Coronary artery (tissue), 2 donors: ENCODE data around the gene XPO5.
A peak's percentile ranks its signal among the peaks of the same experiment; 100 is the strongest.

Source experiments
- DNase-seq: peaks from one replicate; pipeline ENCODE4 v3.0.0-alpha.2; 2017; ENCODE audit warnings: low spot score
- H3K27ac ChIP-seq, 2 donors: fragments of 200-600 bp; sonication (generic); one replicate each; pipeline ENCODE4 v1.5.1; 2016 to 2019
- H3K4me3 ChIP-seq: fragments of 200-600 bp; sonication (generic); 2 replicates; pipeline ENCODE4 v1.5.1; 2016; ENCODE audit warnings: mild to moderate bottlenecking, moderate library complexity
- TF ChIP-seq, protein P1 (sequence below): fragments of 200-600 bp; sonication (generic); IDR thresholded peaks from one replicate; pipeline ENCODE4 v1.5.1; 2019; ENCODE audit warnings: antibody characterized with exemption

XPO5 gene

DNA sequence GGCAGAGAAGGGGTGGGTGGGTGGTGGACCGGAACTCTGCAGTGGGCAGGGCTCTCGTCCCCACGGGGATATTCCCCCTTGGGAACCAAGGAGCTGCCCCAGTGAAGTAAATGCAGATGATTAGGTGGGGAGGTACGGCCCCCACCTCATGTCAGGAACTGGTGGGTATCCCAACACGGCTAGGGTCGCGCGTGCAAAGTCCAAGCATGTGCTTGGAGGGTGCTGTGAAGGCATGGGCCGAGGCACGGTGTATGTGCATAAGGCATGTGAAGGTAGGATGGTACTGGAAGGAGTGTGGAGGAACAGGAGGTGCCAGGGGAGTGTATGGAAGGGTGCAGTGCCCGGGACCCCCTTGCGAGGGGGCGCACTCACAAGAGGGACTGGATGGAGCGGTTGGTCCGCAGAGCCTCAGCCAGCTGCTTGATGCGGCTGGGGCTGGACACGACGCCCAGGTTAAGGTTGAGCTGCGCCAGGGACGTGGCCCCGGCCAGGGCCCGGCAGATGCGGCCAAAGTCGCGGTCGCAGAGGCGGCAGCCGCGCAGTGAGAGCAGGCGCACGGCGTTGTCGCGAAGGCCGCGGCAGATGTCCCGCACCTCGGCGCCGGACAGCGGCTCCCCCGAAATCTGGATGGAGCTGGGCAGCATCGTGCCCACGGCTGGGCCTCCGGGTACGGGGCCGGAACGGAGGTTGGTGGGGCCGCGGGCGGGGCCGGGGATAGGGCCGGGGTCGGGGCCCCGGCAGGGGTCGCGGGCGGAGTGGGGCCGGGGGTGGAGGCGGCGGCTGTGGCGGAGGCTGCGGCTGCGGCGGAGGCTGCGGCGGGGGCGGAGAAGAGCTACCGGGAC is 66.5 kb downstream of the XPO5 start:
- DNase-seq: no peak
- H3K27ac ChIP-seq: peak overlapping the region; percentile 22 to 77
- H3K4me3 ChIP-seq: peak overlapping the region; percentile 97
- TF ChIP-seq, protein P1, sequence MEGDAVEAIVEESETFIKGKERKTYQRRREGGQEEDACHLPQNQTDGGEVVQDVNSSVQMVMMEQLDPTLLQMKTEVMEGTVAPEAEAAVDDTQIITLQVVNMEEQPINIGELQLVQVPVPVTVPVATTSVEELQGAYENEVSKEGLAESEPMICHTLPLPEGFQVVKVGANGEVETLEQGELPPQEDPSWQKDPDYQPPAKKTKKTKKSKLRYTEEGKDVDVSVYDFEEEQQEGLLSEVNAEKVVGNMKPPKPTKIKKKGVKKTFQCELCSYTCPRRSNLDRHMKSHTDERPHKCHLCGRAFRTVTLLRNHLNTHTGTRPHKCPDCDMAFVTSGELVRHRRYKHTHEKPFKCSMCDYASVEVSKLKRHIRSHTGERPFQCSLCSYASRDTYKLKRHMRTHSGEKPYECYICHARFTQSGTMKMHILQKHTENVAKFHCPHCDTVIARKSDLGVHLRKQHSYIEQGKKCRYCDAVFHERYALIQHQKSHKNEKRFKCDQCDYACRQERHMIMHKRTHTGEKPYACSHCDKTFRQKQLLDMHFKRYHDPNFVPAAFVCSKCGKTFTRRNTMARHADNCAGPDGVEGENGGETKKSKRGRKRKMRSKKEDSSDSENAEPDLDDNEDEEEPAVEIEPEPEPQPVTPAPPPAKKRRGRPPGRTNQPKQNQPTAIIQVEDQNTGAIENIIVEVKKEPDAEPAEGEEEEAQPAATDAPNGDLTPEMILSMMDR: no peak

DNA sequence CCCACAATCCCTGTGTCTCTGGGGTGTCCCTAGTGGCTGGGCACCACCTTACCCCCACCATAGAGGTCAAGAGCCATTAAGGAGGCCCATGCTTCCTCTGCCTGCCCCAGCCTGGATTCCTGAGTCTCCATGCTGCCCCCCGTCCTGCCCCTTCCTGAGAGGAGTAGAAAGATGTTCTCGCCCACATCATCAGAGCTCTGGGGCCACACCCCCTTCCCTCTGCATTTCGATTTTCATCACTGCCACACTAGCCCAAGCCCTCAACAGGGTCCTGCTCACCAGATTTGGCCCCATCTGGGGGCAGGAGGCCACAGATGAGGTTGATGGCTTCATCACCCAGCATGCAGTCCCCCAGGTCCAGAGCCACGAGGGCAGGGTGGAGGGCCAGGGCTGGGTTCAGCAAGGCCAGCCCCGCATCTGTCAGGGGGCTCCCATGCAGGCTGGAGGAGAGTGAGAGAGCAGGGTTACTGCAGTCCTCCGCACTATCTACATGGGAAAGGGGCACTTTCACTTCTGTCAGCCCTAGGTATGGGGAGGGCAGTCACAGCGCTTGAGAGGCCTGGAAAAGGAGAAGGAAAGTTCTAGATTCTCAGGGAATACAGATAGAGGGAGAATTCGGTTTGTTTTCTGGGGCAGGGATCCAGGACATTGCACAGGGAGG is 67.2 kb downstream of the XPO5 start:
- Histone ChIP-seq H3K4me3 (peak overlapping the region; percentile 97), H3K27ac (peak overlapping the region in 1 of 2 donors; percentile 26)
- no peak for DNase-seq
- TF ChIP-seq, protein P1: no peak

GRCh38 chr6:43506667-43507471 is 69.0 kb downstream of the XPO5 start:
- DNase-seq: no peak
- Histone ChIP-seq H3K4me3 (no peak overlapping the region), H3K27ac (no peak overlapping the region)
- TF ChIP-seq, protein P1: peak; percentile 98

- Histone ChIP-seq H3K4me3 (no peak overlapping the region), H3K27ac (no peak overlapping the region)
- TF ChIP-seq, protein P1: no peak
- DNase-seq: no peak
Observed at GRCh38 chr6:43506171-43506570, 69.7 kb downstream of the XPO5 start.

GRCh38 chr6:43505718-43506117 is 70.1 kb downstream of the XPO5 start:
- TF ChIP-seq, protein P1: no peak

DNA sequence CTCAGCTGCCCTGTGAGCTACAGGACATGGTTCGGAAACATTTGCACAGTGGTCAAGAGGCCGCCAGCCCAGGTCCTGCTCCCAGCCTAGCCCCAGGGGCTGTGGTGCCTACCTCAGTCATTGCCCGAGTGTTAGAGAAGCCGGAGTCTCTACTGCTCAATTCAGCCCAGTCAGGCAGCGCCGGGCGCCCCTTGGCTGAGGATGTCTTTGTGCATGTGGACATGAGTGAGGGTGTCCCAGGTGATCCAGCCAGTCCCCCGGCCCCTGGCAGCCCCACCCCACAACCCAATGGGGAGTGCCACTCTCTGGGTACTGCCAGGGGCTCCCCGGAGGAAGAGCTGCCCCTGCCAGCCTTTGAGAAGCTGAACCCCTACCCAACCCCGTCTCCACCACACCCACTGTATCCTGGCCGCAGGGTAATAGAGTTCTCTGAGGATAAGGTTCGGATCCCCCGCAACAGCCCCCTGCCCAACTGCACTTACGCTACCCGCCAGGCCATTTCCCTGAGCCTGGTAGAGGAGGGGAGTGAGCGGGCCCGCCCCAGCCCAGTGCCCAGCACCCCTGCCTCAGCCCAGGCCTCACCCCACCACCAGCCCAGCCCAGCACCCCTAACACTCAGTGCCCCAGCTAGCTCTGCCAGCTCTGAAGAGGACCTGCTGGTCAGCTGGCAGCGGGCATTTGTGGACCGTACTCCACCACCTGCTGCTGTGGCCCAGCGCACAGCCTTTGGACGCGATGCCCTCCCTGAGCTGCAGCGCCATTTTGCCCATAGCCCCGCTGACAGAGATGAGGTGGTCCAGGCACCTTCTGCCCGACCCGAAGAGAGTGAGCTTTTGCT is 70.9 kb downstream of the XPO5 start:
- no peak overlapping the region for H3K27ac ChIP-seq
- no peak for DNase-seq
- TF ChIP-seq, protein P1: no peak
- no peak overlapping the region for H3K4me3 ChIP-seq

More at GRCh38 chr6:43505718-43506117, 70.1 kb downstream of the XPO5 start:
- DNase-seq: no peak
- Histone ChIP-seq H3K4me3 (no peak overlapping the region), H3K27ac (no peak overlapping the region)
